HG03460 (cell line): ENCODE data around the gene GJB3.
"Not testable (repeated sequence)": the region's sequence is repeated elsewhere in the genome, so short reads cannot be mapped to it uniquely, and the experiment has no call there.

Source experiments
- ATAC-seq: cut with Tn5 transposase; IDR thresholded peaks from one replicate; pipeline ENCODE4 v1.9.1; 2021; ENCODE audit not compliant: unreplicated experiment

GJB3 gene

GRCh38 chr1:34781071-34781843 lies at the start of gene GJB3:
Gene GJB3, plus strand, starts transcription at chr1:34781214. Its CDS starts 3,549 bp downstream, at chr1:34784763.
- no peak for ATAC-seq

- ATAC-seq: not testable (repeated sequence)
Measured at GRCh38 chr1:34732831-34733230, 48.2 kb upstream of the GJB3 start.

- no peak for ATAC-seq
Measured at GRCh38 chr1:34736692-34737091, 44.3 kb upstream of the GJB3 start.

- ATAC-seq: not testable (repeated sequence)
Measured at GRCh38 chr1:34737236-34737635, 43.8 kb upstream of the GJB3 start.

- no peak for ATAC-seq
Measured at GRCh38 chr1:34739613-34740012, 41.4 kb upstream of the GJB3 start.

- ATAC-seq: no peak
Measured at GRCh38 chr1:34740161-34740868, 40.7 kb upstream of the GJB3 start.

- peak; percentile 61 for ATAC-seq
Measured at GRCh38 chr1:34742667-34743270, 38.2 kb upstream of the GJB3 start.

- no peak for ATAC-seq
Measured at GRCh38 chr1:34743775-34744174, 37.2 kb upstream of the GJB3 start.

GRCh38 chr1:34744851-34745250 lies 36.2 kb upstream of the GJB3 start:
- no peak for ATAC-seq

- no peak for ATAC-seq
Measured at GRCh38 chr1:34745666-34746065, 35.3 kb upstream of the GJB3 start.

- ATAC-seq: no peak
Measured at GRCh38 chr1:34746101-34746500, 34.9 kb upstream of the GJB3 start.

- no peak for ATAC-seq
Measured at GRCh38 chr1:34746785-34747637, 34.0 kb upstream of the GJB3 start.

- ATAC-seq: no peak
Measured at GRCh38 chr1:34747638-34747941, 33.4 kb upstream of the GJB3 start.

- no peak for ATAC-seq
Measured at GRCh38 chr1:34749992-34750391, 31.0 kb upstream of the GJB3 start.

GRCh38 chr1:34750610-34751009 lies 30.4 kb upstream of the GJB3 start:
- no peak for ATAC-seq

- ATAC-seq: no peak
Measured at GRCh38 chr1:34753163-34753562, 27.9 kb upstream of the GJB3 start.

GRCh38 chr1:34754964-34755637 lies 25.9 kb upstream of the GJB3 start, which contains the start of gene GJB5:
Gene GJB5, plus strand, starts transcription at chr1:34755047. Its CDS starts 2,284 bp downstream, at chr1:34757331.
- no peak for ATAC-seq

- ATAC-seq: no peak
Measured at GRCh38 chr1:34755961-34756360, 25.1 kb upstream of the GJB3 start.

GRCh38 chr1:34757386-34757785 lies 23.6 kb upstream of the GJB3 start:
- no peak for ATAC-seq

GRCh38 chr1:34758751-34759150 lies 22.3 kb upstream of the GJB3 start:
- no peak for ATAC-seq
